Activated CD4-positive, alpha-beta memory T cell treated with anti-CD3 and anti-CD28 coated beads, Interleukin-2, amount 10 ng/mL, durations not matched to agents 7 days and 5 days (primary cell): ENCODE measurements around the gene CTNNA2. TPM values are rescaled to one million over a fixed set of nuclear protein-coding genes. Genes with fewer than 3 reads are reported as not detected.

Experiments used
- CTCF ChIA-PET: fragments of 350-600 bp; sonication (Branson Sonifier 250); formaldehyde crosslinking; loops from one replicate; lab custom pipeline; 2021; ENCODE audit warnings: antibody characterized with exemption, inconsistent platforms; lab: Charles Lee
- POLR2A ChIA-PET: fragments of 350-600 bp; sonication (Branson Sonifier 250); formaldehyde crosslinking; loops from one replicate; lab custom pipeline; 2021; ENCODE audit warnings: antibody characterized with exemption; lab: Charles Lee
- DNase-seq: peaks from one replicate; pipeline ENCODE4 v3.0.0-alpha.2; 2020
- H3K27ac Mint-ChIP-seq: one replicate; pipeline ENCODE4 v1.8.0; 2021; ENCODE audit warnings: mild to moderate bottlenecking, mixed read lengths
- H3K27me3 Mint-ChIP-seq: one replicate; pipeline ENCODE4 v1.8.0; 2021; ENCODE audit warnings: mixed read lengths
- H3K36me3 Mint-ChIP-seq: one replicate; pipeline ENCODE4 v1.8.0; 2021; ENCODE audit warnings: low read depth, mixed read lengths
- H3K4me1 Mint-ChIP-seq: one replicate; pipeline ENCODE4 v1.8.0; 2021; ENCODE audit warnings: mixed read lengths
- H3K4me3 Mint-ChIP-seq: one replicate; pipeline ENCODE4 v1.8.0; 2021; ENCODE audit warnings: mild to moderate bottlenecking, mixed read lengths
- H3K9me3 Mint-ChIP-seq: one replicate; pipeline ENCODE4 v1.8.0; 2021; ENCODE audit warnings: mixed read lengths
- total RNA-seq, 2 experiments: library from RNA; stranded (reverse); gene quantifications; one replicate each; pipeline ENCODE4 v1.2.3, GENCODE V29; 2021

The CTNNA2 gene
- total RNA-seq, 2 experiments from 2014 or later: not detected

GRCh38 chr2:80413136-80413535 is 900.3 kb downstream of the CTNNA2 start:
- ChIA-PET POLR2A (no interaction called here), CTCF (no interaction called here)
- Mint-ChIP-seq H3K4me3 (no peak overlapping the region), H3K27me3 (no peaks in the 10 kb centered on the region), H3K36me3 (no peaks in the 10 kb centered on the region), H3K4me1 (no peaks in the 10 kb centered on the region), H3K27ac (no peak overlapping the region), H3K9me3 (peaks cover 9% of the 10 kb centered on the region)
- no peak for DNase-seq

- H3K9me3 Mint-ChIP-seq: peaks cover 12% of the 10 kb centered on the region
Observed at GRCh38 chr2:80417737-80418136, 904.9 kb downstream of the CTNNA2 start.

GRCh38 chr2:80420530-80421208 is 907.8 kb downstream of the CTNNA2 start:
- no peak overlapping the region for H3K27ac Mint-ChIP-seq
- peaks cover 11% of the 10 kb centered on the region for H3K9me3 Mint-ChIP-seq
- no peak overlapping the region for H3K4me3 Mint-ChIP-seq
- H3K36me3 Mint-ChIP-seq: no peaks in the 10 kb centered on the region
- CTCF ChIA-PET: no interaction called here
- H3K4me1 Mint-ChIP-seq: no peaks in the 10 kb centered on the region
- POLR2A ChIA-PET: no interaction called here
- DNase-seq: no peak
- H3K27me3 Mint-ChIP-seq: no peaks in the 10 kb centered on the region

More at GRCh38 chr2:80417737-80418136, 904.9 kb downstream of the CTNNA2 start:
- H3K4me1 Mint-ChIP-seq: no peaks in the 10 kb centered on the region
- DNase-seq: no peak
- no peak overlapping the region for H3K27ac Mint-ChIP-seq
- ChIA-PET POLR2A (no interaction called here), CTCF (no interaction called here)
- H3K36me3 Mint-ChIP-seq: no peaks in the 10 kb centered on the region
- no peak overlapping the region for H3K4me3 Mint-ChIP-seq
- H3K27me3 Mint-ChIP-seq: no peaks in the 10 kb centered on the region

GRCh38 chr2:80429251-80429650 is 916.4 kb downstream of the CTNNA2 start:
- POLR2A ChIA-PET: no interaction called here
- no peaks in the 10 kb centered on the region for H3K27me3 Mint-ChIP-seq
- H3K36me3 Mint-ChIP-seq: no peaks in the 10 kb centered on the region
- H3K27ac Mint-ChIP-seq: no peak overlapping the region
- H3K9me3 Mint-ChIP-seq: peaks cover 6% of the 10 kb centered on the region
- no peak overlapping the region for H3K4me3 Mint-ChIP-seq
- DNase-seq: no peak
- no peaks in the 10 kb centered on the region for H3K4me1 Mint-ChIP-seq
- CTCF ChIA-PET: no interaction called here

GRCh38 chr2:80437959-80438358 is 925.1 kb downstream of the CTNNA2 start:
- Mint-ChIP-seq H3K27ac (no peak overlapping the region), H3K4me3 (no peak overlapping the region), H3K27me3 (no peaks in the 10 kb centered on the region), H3K4me1 (no peaks in the 10 kb centered on the region), H3K9me3 (no peaks in the 10 kb centered on the region), H3K36me3 (no peaks in the 10 kb centered on the region)
- no peak for DNase-seq
- ChIA-PET POLR2A (no interaction called here), CTCF (no interaction called here)

GRCh38 chr2:80438686-80439085 is 925.8 kb downstream of the CTNNA2 start:
- no peak overlapping the region for H3K27ac Mint-ChIP-seq
- peaks cover 2% of the 10 kb centered on the region for H3K9me3 Mint-ChIP-seq
- no peak overlapping the region for H3K4me3 Mint-ChIP-seq
- H3K36me3 Mint-ChIP-seq: no peaks in the 10 kb centered on the region
- no peak for DNase-seq
- POLR2A ChIA-PET: no interaction called here
- no peaks in the 10 kb centered on the region for H3K4me1 Mint-ChIP-seq
- CTCF ChIA-PET: no interaction called here
- no peaks in the 10 kb centered on the region for H3K27me3 Mint-ChIP-seq

GRCh38 chr2:80454628-80455027 is 941.8 kb downstream of the CTNNA2 start:
- Mint-ChIP-seq H3K4me1 (no peaks in the 10 kb centered on the region), H3K36me3 (no peaks in the 10 kb centered on the region), H3K27me3 (no peaks in the 10 kb centered on the region), H3K9me3 (peaks cover 9% of the 10 kb centered on the region), H3K27ac (no peak overlapping the region), H3K4me3 (no peak overlapping the region)
- no peak for DNase-seq
- POLR2A ChIA-PET: no interaction called here
- CTCF ChIA-PET: no interaction called here

GRCh38 chr2:80459028-80459427 is 946.2 kb downstream of the CTNNA2 start:
- H3K4me1 Mint-ChIP-seq: no peaks in the 10 kb centered on the region
- no peak overlapping the region for H3K4me3 Mint-ChIP-seq
- H3K36me3 Mint-ChIP-seq: no peaks in the 10 kb centered on the region
- ChIA-PET CTCF (no interaction called here), POLR2A (no interaction called here)
- no peak for DNase-seq
- no peaks in the 10 kb centered on the region for H3K27me3 Mint-ChIP-seq
- H3K9me3 Mint-ChIP-seq: peaks cover 6% of the 10 kb centered on the region
- H3K27ac Mint-ChIP-seq: no peak overlapping the region

GRCh38 chr2:80461505-80462197 is 948.8 kb downstream of the CTNNA2 start:
- POLR2A ChIA-PET: no interaction called here
- Mint-ChIP-seq H3K4me3 (no peak overlapping the region), H3K9me3 (peaks cover 2% of the 10 kb centered on the region), H3K27me3 (no peaks in the 10 kb centered on the region), H3K27ac (no peak overlapping the region), H3K4me1 (no peaks in the 10 kb centered on the region), H3K36me3 (no peaks in the 10 kb centered on the region)
- DNase-seq: no peak
- CTCF ChIA-PET: no interaction called here

- ChIA-PET POLR2A (no interaction called here), CTCF (no interaction called here)
- H3K27me3 Mint-ChIP-seq: no peaks in the 10 kb centered on the region
- H3K4me1 Mint-ChIP-seq: no peaks in the 10 kb centered on the region
- H3K27ac Mint-ChIP-seq: no peak overlapping the region
- peaks cover 2% of the 10 kb centered on the region for H3K9me3 Mint-ChIP-seq
- H3K36me3 Mint-ChIP-seq: no peaks in the 10 kb centered on the region
- DNase-seq: no peak
- no peak overlapping the region for H3K4me3 Mint-ChIP-seq
Observed at GRCh38 chr2:80462654-80463053, 949.8 kb downstream of the CTNNA2 start.

- Mint-ChIP-seq H3K36me3 (no peaks in the 10 kb centered on the region), H3K27ac (no peak overlapping the region), H3K4me1 (no peaks in the 10 kb centered on the region), H3K4me3 (no peak overlapping the region), H3K9me3 (peaks cover 4% of the 10 kb centered on the region), H3K27me3 (no peaks in the 10 kb centered on the region)
- DNase-seq: no peak
- CTCF ChIA-PET: no interaction called here
- POLR2A ChIA-PET: no interaction called here
Observed at GRCh38 chr2:80464275-80464674, 951.4 kb downstream of the CTNNA2 start.

- ChIA-PET CTCF (no interaction called here), POLR2A (no interaction called here)
- Mint-ChIP-seq H3K4me3 (no peak overlapping the region), H3K27ac (no peak overlapping the region), H3K27me3 (no peaks in the 10 kb centered on the region), H3K36me3 (no peaks in the 10 kb centered on the region), H3K9me3 (peaks cover 9% of the 10 kb centered on the region), H3K4me1 (no peaks in the 10 kb centered on the region)
- no peak for DNase-seq
Observed at GRCh38 chr2:80467262-80467811, 954.5 kb downstream of the CTNNA2 start.

GRCh38 chr2:80469428-80469827 is 956.6 kb downstream of the CTNNA2 start:
- DNase-seq: no peak
- H3K27ac Mint-ChIP-seq: no peak overlapping the region
- POLR2A ChIA-PET: no interaction called here
- H3K4me1 Mint-ChIP-seq: no peaks in the 10 kb centered on the region
- no peaks in the 10 kb centered on the region for H3K27me3 Mint-ChIP-seq
- H3K36me3 Mint-ChIP-seq: no peaks in the 10 kb centered on the region
- CTCF ChIA-PET: no interaction called here
- H3K9me3 Mint-ChIP-seq: peaks cover 10% of the 10 kb centered on the region
- H3K4me3 Mint-ChIP-seq: no peak overlapping the region

- Mint-ChIP-seq H3K4me1 (no peaks in the 10 kb centered on the region), H3K27me3 (no peaks in the 10 kb centered on the region), H3K4me3 (no peak overlapping the region), H3K27ac (no peak overlapping the region), H3K36me3 (no peaks in the 10 kb centered on the region), H3K9me3 (peaks cover 15% of the 10 kb centered on the region)
- ChIA-PET POLR2A (no interaction called here), CTCF (no interaction called here)
- no peak for DNase-seq
Observed at GRCh38 chr2:80473069-80473468, 960.2 kb downstream of the CTNNA2 start.
